GM12801 (cell line): ENCODE data around the gene HOTAIR.

ENCODE experiments used
- TF ChIP-seq, protein P1 (sequence below): IDR thresholded peaks from one replicate; pipeline ENCODE4 v1.5.1; 2011; ENCODE audit warnings: control low read depth; ENCODE audit not compliant: insufficient read length; ENCODE audit errors: extremely low read depth

HOTAIR gene

DNA sequence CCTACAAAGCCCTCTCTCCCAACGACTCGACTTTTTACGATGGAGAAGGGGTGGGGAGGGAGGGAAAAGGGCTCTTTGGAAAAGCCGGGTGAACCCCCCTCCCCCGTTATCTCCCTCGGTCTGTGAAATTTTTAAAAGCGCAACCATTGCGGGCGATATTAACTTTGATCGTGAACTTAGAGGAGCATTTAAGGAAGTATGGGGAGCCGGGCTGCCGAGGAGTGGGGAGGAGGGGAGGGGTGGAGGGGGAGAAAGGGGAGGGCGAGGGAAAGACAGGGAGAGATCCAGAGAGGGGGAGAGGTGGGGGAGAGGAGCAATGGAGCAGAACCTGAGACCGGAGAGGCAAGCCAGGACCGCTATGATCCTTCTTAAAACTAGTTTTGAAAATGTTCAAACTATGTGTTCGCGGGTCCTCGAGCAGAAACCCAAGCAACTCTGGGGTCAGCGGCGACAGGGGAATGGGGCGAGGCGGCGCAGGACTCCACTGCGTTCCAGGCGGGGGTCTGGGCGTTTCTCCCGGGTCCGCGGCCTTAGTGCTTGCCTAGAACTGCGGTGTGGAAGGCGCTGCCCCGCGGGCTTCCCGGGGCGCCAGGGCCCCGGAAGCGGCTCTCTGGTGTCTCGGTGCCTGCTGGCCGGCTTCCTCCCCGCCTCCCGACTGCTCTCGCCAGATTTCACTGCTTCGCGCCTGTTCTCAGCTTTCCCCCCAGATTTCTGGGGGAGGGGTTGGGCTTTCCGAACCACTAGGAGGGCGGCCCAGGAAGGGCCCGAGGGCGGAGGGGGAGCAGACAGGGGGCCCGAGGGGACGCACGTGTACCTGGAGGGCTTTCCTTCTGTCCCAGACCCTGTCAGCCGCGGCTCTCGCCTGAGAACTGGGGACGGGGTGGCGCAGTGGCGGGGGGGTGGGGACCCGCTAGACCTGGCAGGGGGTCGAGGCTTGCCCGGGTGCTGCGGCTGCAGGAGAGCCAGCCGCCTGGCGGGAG is at the start of gene HOTAIR:
HOTAIR (minus strand) TSS at position 871 of the 980 bp plus-strand sequence.
- TF ChIP-seq, protein P1, sequence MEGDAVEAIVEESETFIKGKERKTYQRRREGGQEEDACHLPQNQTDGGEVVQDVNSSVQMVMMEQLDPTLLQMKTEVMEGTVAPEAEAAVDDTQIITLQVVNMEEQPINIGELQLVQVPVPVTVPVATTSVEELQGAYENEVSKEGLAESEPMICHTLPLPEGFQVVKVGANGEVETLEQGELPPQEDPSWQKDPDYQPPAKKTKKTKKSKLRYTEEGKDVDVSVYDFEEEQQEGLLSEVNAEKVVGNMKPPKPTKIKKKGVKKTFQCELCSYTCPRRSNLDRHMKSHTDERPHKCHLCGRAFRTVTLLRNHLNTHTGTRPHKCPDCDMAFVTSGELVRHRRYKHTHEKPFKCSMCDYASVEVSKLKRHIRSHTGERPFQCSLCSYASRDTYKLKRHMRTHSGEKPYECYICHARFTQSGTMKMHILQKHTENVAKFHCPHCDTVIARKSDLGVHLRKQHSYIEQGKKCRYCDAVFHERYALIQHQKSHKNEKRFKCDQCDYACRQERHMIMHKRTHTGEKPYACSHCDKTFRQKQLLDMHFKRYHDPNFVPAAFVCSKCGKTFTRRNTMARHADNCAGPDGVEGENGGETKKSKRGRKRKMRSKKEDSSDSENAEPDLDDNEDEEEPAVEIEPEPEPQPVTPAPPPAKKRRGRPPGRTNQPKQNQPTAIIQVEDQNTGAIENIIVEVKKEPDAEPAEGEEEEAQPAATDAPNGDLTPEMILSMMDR, result no peak

DNA sequence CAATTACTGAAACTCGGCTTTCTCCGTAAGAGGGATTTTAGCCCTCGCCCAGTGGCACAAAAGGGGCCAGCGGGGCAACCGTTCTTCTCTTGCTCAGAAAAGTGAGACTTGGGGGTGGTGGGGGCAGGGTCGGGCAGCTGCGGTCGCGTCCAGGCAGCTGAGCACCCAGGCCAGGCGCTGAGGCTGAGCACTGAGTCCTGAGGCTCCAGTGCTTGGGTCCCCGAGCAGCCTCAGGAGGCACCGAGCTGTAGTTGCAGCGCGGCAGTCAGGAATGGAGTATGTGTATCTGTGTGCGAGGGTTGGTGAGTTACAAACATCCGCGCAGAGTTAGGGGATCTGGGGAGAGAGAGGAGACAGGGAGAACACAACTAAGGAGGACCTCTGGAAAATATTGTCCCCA is 49.4 kb upstream of the HOTAIR start:
- TF ChIP-seq, protein P1, result no peak

GRCh38 chr12:54022960-54023884 is 48.5 kb upstream of the HOTAIR start:
- TF ChIP-seq, protein P1, result no peak

DNA sequence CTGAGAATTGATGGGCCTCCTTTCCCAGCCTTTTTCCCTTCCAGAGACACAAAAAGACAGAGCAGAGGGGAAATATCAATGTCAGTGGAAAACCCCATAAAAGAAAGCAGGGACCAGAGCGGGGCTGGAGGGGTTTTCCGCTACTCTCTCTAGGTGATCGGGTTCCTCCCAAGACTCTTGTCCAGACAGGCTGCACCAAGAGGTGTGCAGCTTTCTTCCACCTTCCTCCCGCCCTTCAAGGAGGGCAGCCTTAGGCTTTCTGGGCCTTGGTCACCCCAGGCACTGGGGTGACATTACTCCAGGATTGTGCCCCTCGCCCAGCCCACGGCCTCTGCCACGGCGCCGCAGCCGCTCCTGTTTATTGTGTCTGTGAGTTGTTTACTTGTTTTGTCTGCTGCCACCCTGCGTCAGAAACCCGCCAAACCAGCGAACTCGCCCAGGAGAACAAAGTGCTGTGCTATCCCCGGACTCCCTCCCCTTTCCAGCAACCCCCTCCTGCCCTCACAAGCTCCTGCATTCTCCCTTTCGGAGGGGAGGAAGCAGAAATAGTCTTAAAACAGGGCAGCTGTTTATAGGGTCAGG is 46.8 kb upstream of the HOTAIR start:
- TF ChIP-seq, protein P1, result no peak

DNA sequence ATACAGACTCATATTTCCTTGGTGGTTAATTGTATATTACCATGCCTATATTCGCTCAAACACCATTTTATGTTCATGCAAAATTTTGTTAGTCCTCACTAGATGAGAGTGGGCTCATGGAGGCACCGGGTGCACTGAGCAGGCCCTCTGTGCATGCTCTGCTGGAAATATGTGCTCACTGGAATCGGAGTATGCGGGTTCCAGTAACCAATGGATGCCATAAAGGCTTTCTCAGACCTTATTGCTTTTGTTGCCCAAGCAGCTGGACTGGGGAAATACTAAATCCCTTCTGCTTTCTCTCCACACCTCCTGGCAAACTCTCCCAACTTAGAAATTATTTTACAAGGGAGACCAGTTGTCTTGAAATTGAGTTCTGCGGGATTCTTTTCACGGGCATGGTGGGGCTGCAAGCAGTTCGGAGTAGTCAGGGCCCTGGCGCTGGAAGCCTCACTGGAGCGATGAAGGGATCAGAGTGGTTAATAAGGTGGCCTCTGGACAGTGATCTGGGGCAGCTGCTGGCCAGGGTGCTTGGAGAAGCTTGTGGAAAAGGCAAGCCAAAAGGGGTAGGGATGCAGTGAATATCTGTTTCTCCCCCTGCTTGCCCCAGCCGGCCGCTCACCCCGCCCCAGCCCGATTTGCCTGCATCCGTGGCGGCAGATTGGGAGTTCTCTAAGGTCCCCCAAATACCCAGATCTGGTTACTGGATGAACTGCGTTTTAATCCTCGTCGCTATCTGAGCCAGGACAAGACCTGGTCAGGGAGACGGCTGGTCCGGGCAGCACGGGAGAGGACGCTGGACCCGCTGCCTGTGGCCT is 46.0 kb upstream of the HOTAIR start:
- TF ChIP-seq, protein P1, result no peak

DNA sequence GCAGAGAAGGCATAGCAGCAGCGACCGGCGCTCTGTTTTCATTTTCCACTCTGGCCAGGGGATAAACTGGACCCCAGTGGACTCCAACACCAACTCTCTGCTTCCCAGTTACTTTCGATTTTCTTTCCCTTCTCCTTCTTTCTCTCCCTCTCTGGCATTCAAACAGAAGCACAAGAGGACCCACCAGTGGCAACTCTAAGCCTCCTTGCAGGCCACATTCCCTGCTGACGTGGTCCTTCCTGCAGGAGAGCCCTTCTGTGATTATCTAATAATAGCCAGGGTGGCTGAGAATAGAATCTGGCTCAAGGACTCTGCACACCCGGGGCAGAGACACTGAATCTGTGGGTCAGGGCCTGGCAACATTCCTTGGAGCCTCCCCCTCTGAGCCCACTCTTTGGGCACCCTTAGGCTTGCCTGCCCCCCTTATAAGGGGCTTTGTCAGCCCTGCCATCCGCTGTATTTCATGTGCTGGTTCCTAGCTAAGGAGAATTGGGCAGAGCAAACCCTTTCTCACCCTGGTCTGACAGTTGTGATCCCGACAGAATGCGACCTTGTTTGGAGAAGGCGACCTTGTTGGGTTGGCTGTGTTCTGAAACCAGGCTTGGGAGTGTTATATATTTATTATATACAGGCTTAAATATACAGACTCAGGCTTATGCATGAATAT is 45.3 kb upstream of the HOTAIR start:
- TF ChIP-seq, protein P1, result no peak
